Tibial artery (tissue), 4 donors: ENCODE data around the gene BAK1.

Experiments
- DNase-seq, 2 donors: peaks; one replicate each; pipeline ENCODE4 v3.0.0-alpha.2; 2019
- H3K27ac ChIP-seq, 2 donors: fragments of 200-600 bp; sonication (generic) in 1 of 2; 1 replicate in 1 of 2; 2 replicates in 1 of 2; pipeline ENCODE4 v1.5.1; 2018 to 2019; ENCODE audit warnings: mild to moderate bottlenecking in 1 of 2
- H3K27me3 ChIP-seq, 2 donors: fragments of 200-600 bp; sonication (generic) in 1 of 2; one replicate each; pipeline versions ENCODE4 v1.5.1 to v1.6.0; 2016 to 2019
- H3K36me3 ChIP-seq, 3 donors: fragments of 200-600 bp; sonication (generic) in 2 of 3; one replicate each; pipeline ENCODE4 v1.5.1; 2016 to 2019; ENCODE audit warnings: mild to moderate bottlenecking in 2 of 3
- H3K4me1 ChIP-seq, 4 donors: fragments of 200-600 bp; sonication (generic) in 2 of 4; 1 replicate in 3 of 4; 2 replicates in 1 of 4; pipeline ENCODE4 v1.5.1; 2016 to 2019
- H3K4me3 ChIP-seq, 2 donors: fragments of 200-600 bp; sonication (generic) in 1 of 2; 1 replicate in 1 of 2; 2 replicates in 1 of 2; pipeline ENCODE4 v1.5.1; 2018 to 2019; ENCODE audit warnings: mild to moderate bottlenecking in 2 of 2
- H3K9me3 ChIP-seq, 3 donors: fragments of 200-600 bp; sonication (generic) in 1 of 3; one replicate each; pipeline ENCODE4 v1.5.1; 2016 to 2019
- intact Hi-C: fragments of 100-400 bp; cut with DNase I; formaldehyde crosslinking; loops from one replicate; pipeline ENCODE4 v1.15.0; 2023; ENCODE audit warnings: low total_unique reads
- TF ChIP-seq, protein P1 (sequence below), 2 experiments: fragments of 200-600 bp in 1 of 2; fragments of 450-650 bp in 1 of 2; IDR thresholded peaks; one replicate each; pipeline ENCODE4 v1.5.1; 2017 to 2019; ENCODE audit warnings: antibody characterized with exemption in 2 of 2, mild to moderate bottlenecking in 1 of 2, moderate library complexity in 1 of 2

The BAK1 gene

GRCh38 chr6:33610779-33611732, 31.0 kb upstream of the BAK1 start:
- H3K36me3 ChIP-seq: no peaks in the 10 kb centered on the region
- no peaks in the 10 kb centered on the region for H3K9me3 ChIP-seq
- no peak overlapping the region for H3K27ac ChIP-seq
- peaks cover 0 to 7% (median 3%) of the 10 kb centered on the region in 4 donors for H3K4me1 ChIP-seq
- no peak overlapping the region for H3K4me3 ChIP-seq
- H3K27me3 ChIP-seq: peaks cover 0 to 7% of the 10 kb centered on the region in 2 donors
- peak in 1 of 2 donors; percentile 59 for DNase-seq
- intact Hi-C loops: loop anchor here (2.0 kb wide), 1 partner anchor 70 kb away; no protein-coding TSS in a partner anchor
- TF ChIP-seq, protein P1, sequence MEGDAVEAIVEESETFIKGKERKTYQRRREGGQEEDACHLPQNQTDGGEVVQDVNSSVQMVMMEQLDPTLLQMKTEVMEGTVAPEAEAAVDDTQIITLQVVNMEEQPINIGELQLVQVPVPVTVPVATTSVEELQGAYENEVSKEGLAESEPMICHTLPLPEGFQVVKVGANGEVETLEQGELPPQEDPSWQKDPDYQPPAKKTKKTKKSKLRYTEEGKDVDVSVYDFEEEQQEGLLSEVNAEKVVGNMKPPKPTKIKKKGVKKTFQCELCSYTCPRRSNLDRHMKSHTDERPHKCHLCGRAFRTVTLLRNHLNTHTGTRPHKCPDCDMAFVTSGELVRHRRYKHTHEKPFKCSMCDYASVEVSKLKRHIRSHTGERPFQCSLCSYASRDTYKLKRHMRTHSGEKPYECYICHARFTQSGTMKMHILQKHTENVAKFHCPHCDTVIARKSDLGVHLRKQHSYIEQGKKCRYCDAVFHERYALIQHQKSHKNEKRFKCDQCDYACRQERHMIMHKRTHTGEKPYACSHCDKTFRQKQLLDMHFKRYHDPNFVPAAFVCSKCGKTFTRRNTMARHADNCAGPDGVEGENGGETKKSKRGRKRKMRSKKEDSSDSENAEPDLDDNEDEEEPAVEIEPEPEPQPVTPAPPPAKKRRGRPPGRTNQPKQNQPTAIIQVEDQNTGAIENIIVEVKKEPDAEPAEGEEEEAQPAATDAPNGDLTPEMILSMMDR (IDR thresholded peaks at IDR 0.05): no peak

DNA sequence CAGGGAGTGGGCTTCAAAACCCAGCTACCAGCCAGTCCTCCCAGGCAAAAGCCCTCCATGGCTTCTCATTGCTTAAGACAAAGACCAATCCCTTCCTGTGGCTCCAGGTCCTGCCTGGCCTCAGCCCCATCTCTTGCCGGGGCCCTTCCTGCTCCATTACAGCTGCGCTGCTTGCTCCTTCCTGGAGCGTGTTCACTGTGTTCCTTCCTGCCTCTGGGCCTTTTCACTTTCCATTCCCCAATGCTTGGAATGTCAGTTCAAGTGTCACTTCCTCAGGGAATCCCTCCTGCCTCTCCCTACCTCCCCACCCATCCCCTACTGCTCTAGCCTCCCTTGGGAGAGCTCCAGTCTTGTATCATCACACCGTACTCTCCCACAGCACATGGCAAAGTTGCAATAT, 30.0 kb upstream of the BAK1 start:
- intact Hi-C loops: loop anchor here (2.0 kb wide), 1 partner anchor 69 kb away; no protein-coding TSS in a partner anchor
- Histone ChIP-seq H3K4me3 (no peak overlapping the region), H3K4me1 (peaks cover 0 to 7% (median 3%) of the 10 kb centered on the region in 4 donors), H3K9me3 (no peaks in the 10 kb centered on the region), H3K27me3 (peaks cover 0 to 7% of the 10 kb centered on the region in 2 donors), H3K36me3 (no peaks in the 10 kb centered on the region), H3K27ac (no peak overlapping the region)
- TF ChIP-seq, protein P1 (IDR thresholded peaks at IDR 0.05): no peak
- peak in 1 of 2 donors; percentile 7 for DNase-seq

DNA sequence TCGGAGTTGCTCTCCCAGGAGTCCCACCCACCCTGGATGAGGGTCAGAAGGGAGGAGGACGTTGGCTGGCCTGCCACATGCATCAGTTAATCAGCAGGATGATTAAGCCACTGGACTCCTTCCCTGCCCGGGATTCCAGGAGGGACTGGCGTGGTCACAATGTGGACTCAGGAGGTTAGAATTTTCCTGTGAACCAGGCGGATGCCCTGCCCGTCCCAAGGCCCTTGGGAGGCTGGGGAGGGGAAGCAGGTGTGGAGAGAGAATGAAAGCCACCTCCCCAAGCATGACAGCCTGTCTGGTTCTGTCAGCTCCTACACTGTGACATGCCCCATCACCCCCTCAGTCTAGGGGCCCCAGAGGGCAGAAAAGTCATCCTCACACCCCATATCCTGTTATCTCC, 29.5 kb upstream of the BAK1 start:
- DNase-seq: peak; percentile 74 to 76
- Histone ChIP-seq H3K36me3 (no peaks in the 10 kb centered on the region), H3K9me3 (peaks cover 0 to 2% (median under 1%) of the 10 kb centered on the region in 3 donors), H3K4me1 (peaks cover 0 to 7% (median 3%) of the 10 kb centered on the region in 4 donors), H3K27ac (no peak overlapping the region), H3K27me3 (peaks cover 0 to 7% of the 10 kb centered on the region in 2 donors), H3K4me3 (no peak overlapping the region)
- TF ChIP-seq, protein P1 (IDR thresholded peaks at IDR 0.05): no peak
- intact Hi-C loops: no loop called here

GRCh38 chr6:33609019-33609418, 28.9 kb upstream of the BAK1 start:
- peaks cover 0 to 7% of the 10 kb centered on the region in 2 donors for H3K27me3 ChIP-seq
- TF ChIP-seq, protein P1 (IDR thresholded peaks at IDR 0.05): no peak
- intact Hi-C loops: no loop called here
- H3K9me3 ChIP-seq: peaks cover 0 to 7% (median 5%) of the 10 kb centered on the region in 3 donors
- no peaks in the 10 kb centered on the region for H3K36me3 ChIP-seq
- peak in 1 of 2 donors; percentile 23 for DNase-seq
- peaks cover 0 to 7% (median 3%) of the 10 kb centered on the region in 4 donors for H3K4me1 ChIP-seq
- H3K27ac ChIP-seq: no peak overlapping the region
- H3K4me3 ChIP-seq: no peak overlapping the region

DNA sequence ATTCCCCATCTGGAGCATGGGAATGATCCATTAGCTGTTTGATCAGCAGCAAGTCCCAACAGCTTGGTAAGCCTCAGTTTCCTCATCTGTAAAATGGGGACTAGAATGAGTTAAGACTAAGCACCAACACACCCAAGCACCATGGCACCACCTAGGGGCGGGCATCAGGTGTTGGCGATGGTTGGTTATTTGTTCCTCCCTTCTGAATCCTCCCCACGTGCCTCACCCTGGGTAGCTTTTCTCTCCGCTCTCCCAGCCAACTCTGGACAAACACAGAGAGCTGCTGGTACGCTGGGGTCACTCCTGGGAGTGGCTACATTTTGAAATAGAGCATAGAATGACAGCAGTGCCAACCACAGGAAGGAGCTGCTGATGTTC, 27.7 kb upstream of the BAK1 start:
- Histone ChIP-seq H3K27me3 (peaks cover 0 to 3% of the 10 kb centered on the region in 2 donors), H3K4me3 (no peak overlapping the region), H3K9me3 (peaks cover 0 to 11% (median 6%) of the 10 kb centered on the region in 3 donors), H3K27ac (no peak overlapping the region), H3K36me3 (no peaks in the 10 kb centered on the region), H3K4me1 (peaks cover 0 to 7% (median 2%) of the 10 kb centered on the region in 4 donors)
- intact Hi-C loops: no loop called here
- DNase-seq: peak in 1 of 2 donors; percentile 56
- TF ChIP-seq, protein P1 (IDR thresholded peaks at IDR 0.05): no peak
